Keratinocyte (primary cell): ENCODE results near the gene GATAD2B. TPM values are rescaled to one million over a fixed set of nuclear protein-coding genes. Genes with fewer than 3 reads are reported as not detected.

Source experiments
- DNase-seq: peaks from one replicate; pipeline ENCODE4 v3.0.0-alpha.2; 2011; ENCODE audit warnings: low read depth, missing footprints, low spot score
- FAIRE-seq: peaks from 2 replicates; lab custom pipeline; 2011; peaks lifted over from hg19 to GRCh38; lab: Jason Lieb, UNC
- H2AFZ ChIP-seq: 2 replicates; pipeline ENCODE4 v1.6.0; 2012; ENCODE audit warnings: low read length, control low read depth, inconsistent platforms; ENCODE audit not compliant: control insufficient read depth
- H3K27ac ChIP-seq: 2 replicates; pipeline ENCODE4 v1.5.1; 2011; ENCODE audit warnings: low read length; ENCODE audit not compliant: control insufficient read depth, insufficient read depth
- H3K27me3 ChIP-seq: 3 replicates; pipeline ENCODE4 v1.6.0; 2011; ENCODE audit warnings: low read length; ENCODE audit not compliant: control insufficient read depth, insufficient read depth; ENCODE audit errors: extremely low read depth
- H3K36me3 ChIP-seq, 2 experiments: 2 replicates in 1 of 2; 3 replicates in 1 of 2; pipeline ENCODE4 v1.5.1; 2011; ENCODE audit warnings: low read length in 2 of 2, mild to moderate bottlenecking in 1 of 2; ENCODE audit not compliant: control insufficient read depth in 2 of 2, insufficient read depth in 2 of 2; ENCODE audit errors: extremely low read depth in 1 of 2
- H3K4me1 ChIP-seq: 3 replicates; pipeline ENCODE4 v1.5.1; 2011; ENCODE audit warnings: low read length; ENCODE audit not compliant: control insufficient read depth, insufficient read depth; ENCODE audit errors: extremely low read depth
- H3K4me2 ChIP-seq: 3 replicates; pipeline ENCODE4 v1.6.0; 2011; ENCODE audit warnings: low read depth, low read length; ENCODE audit not compliant: control insufficient read depth, insufficient read depth; ENCODE audit errors: extremely low read depth
- H3K4me3 ChIP-seq, 3 experiments: fragments of 200-600 bp in 1 of 3; sonication (generic) in 1 of 3; 2 replicates in 2 of 3; 3 replicates in 1 of 3; pipeline ENCODE4 v1.5.1; 2011 to 2016; ENCODE audit warnings: low read length in 3 of 3, mild to moderate bottlenecking in 3 of 3, control low read depth in 2 of 3, inconsistent platforms in 1 of 3, low read depth in 1 of 3, mixed read lengths in 1 of 3, mixed run types in 1 of 3, moderate library complexity in 1 of 3; ENCODE audit not compliant: control insufficient read depth in 2 of 3, insufficient read depth in 2 of 3; ENCODE audit errors: extremely low read depth in 1 of 3
- H3K79me2 ChIP-seq: 2 replicates; pipeline ENCODE4 v1.6.0; 2012; ENCODE audit warnings: low read length; ENCODE audit not compliant: control insufficient read depth, insufficient read depth
- H3K9ac ChIP-seq: 3 replicates; pipeline ENCODE4 v1.6.0; 2011; ENCODE audit warnings: low read length; ENCODE audit not compliant: control insufficient read depth, insufficient read depth; ENCODE audit errors: extremely low read depth
- H3K9me1 ChIP-seq: 3 replicates; pipeline ENCODE4 v1.6.0; 2011; ENCODE audit warnings: low read length; ENCODE audit not compliant: control insufficient read depth, insufficient read depth; ENCODE audit errors: extremely low read depth
- H3K9me3 ChIP-seq: 2 replicates; pipeline ENCODE4 v1.5.1; 2012; ENCODE audit warnings: low read depth, low read length; ENCODE audit not compliant: control insufficient read depth
- H4K20me1 ChIP-seq: 3 replicates; pipeline ENCODE4 v1.6.0; 2011; ENCODE audit warnings: low read length; ENCODE audit not compliant: control insufficient read depth, insufficient read depth; ENCODE audit errors: extremely low read depth
- CTCF ChIP-seq, 3 experiments: IDR thresholded peaks in 1 of 3; conservative IDR thresholded peaks in 1 of 3; optimal IDR thresholded peaks in 1 of 3; 2 replicates in 2 of 3; 3 replicates in 1 of 3; pipeline versions ENCODE3 to v1.5.1; 2011; ENCODE audit warnings: low read length in 3 of 3, mild to moderate bottlenecking in 3 of 3, moderate library complexity in 2 of 3, control low read depth in 1 of 3, inconsistent platforms in 1 of 3; ENCODE audit not compliant: insufficient read depth in 2 of 3; ENCODE audit errors: extremely low read depth in 1 of 3
- EZH2 ChIP-seq: IDR thresholded peaks from one replicate; pipeline ENCODE4 v1.6.1; 2012; ENCODE audit warnings: inconsistent platforms, mild to moderate bottlenecking, low read length, moderate library complexity
- dilution Hi-C: fragments of 300-500 bp; cut with MboI; formaldehyde crosslinking; loops from one replicate; pipeline ENCODE4 v1.7.0; 2020; ENCODE audit warnings: low sequenced_read_pairs; ENCODE audit not compliant: extremely low pct_ligation_motif_present
- polyA plus RNA-seq, 5 experiments: library from polyadenylated mRNA; depleted of rRNA in 3 of 5; stranded (reverse) in 3 of 5; stranded (forward) in 1 of 5; unstranded in 1 of 5; fragments of >200 nt; gene quantifications; 1 replicate in 1 of 5; 2 replicates in 3 of 5; 3 replicates in 1 of 5; pipeline versions ENCODE4 v1.2.1 to v1.2.3, GENCODE V29; 2011 to 2012; ENCODE audit warnings: missing spikeins in 2 of 5, low read depth in 1 of 5, low replicate concordance in 1 of 5

Gene GATAD2B
- polyA plus RNA-seq, 1 donor (not counting 4 experiments of a cell fraction or from before 2014, with no cell fraction given), result 6.1 TPM

DNA sequence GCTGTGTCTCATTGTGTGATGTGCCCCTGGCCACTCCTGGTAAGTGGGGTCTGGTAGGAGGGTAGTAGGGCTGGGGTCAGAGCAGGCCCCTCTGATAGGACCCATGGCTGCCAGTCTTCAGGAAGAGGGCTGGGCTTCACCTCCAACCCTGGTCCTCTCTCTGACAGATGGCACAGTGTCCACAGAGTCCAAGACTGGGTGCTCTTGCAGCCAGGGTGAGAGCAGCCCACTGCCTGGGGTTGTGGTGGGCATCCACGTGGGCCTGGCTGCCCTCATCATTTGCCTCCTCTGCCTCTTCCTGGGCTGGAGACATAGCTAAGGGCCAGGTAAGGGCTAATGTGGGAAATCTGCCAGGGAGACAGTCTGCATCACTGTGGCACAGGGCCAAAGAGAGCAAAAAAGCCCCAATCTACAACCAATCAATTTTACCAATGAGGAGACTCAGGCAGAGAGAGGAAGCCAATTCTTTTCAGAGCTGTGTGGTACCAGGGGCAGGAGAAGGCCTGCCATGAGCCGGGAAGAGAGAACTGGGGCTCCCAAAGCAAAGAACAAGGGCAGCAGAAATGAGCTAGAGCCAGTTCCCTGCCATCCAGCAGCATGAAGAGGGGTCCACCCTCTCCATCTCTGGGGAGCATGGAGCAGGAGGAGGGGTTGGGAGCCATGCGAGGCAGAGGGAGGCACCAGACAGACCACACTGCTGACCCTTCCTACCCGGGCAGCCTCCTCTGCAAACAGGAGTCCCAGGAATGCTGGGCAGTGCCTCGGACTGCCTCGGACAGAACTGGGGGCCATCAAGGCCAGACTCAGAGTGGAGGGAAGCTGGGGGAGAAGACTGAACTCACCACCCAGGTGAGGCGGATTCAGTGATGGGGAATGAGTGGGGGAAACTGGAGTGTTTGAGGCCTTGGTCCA lies 120.7 kb downstream of the GATAD2B start:
- H3K27me3 ChIP-seq, result no peaks in the 10 kb centered on the region
- no peak overlapping the region for H3K4me3 ChIP-seq
- TF ChIP-seq EZH2 (no peak), CTCF (optimal IDR thresholded peaks at IDR 0.05 in 1 of 3, IDR thresholded peaks at IDR 0.05 in 1 of 3, conservative IDR thresholded peaks at IDR 0.05 in 1 of 3; ENCODE audit: extremely low read depth in 1 of 3, insufficient read depth in 2 of 3, low read length in 3 of 3) (no peak)
- no peak for FAIRE-seq
- H3K4me1 ChIP-seq, result peaks cover 12% of the 10 kb centered on the region
- no peaks in the 10 kb centered on the region for H4K20me1 ChIP-seq
- no peak overlapping the region for H2AFZ ChIP-seq
- no peaks in the 10 kb centered on the region for H3K9me3 ChIP-seq
- dilution Hi-C loops, result no loop called here
- no peak overlapping the region for H3K9ac ChIP-seq
- no peaks in the 10 kb centered on the region for H3K79me2 ChIP-seq
- peaks cover 2 to 9% of the 10 kb centered on the region in 2 experiments for H3K36me3 ChIP-seq
- H3K27ac ChIP-seq, result no peak overlapping the region
- no peaks in the 10 kb centered on the region for H3K9me1 ChIP-seq
- DNase-seq, result no peak
- H3K4me2 ChIP-seq, result no peak overlapping the region

DNA sequence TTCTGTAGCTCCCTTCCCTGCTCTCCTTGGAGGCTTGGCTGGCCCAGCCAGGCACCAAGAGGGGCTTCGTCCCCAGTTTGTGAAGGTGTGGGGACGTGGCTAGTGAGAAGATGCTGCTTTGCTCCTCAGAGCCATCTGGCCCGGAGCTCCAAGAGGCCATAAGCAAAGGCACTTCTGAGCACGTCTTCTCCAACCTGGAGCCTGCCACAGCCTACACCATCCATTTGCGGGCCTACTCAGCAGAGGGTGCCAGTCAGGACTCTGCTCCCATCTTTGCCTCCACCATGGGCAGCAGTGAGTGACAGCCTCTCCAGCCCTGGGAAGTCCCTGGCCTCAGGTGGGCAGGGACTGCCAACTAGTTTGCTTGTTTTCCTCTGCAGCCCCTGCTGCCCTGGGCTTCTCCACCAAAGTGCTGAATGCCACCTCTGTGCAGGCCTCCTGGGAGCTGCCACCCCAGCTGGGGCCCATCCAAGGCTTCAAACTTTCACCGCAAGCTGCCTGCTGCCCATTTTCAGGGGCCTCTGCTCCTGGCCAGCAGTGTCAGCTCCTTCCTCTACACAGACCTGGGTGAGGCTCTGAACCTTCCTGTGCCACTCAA lies 121.6 kb downstream of the GATAD2B start:
- FAIRE-seq (no peak), DNase-seq (no peak)
- Histone ChIP-seq H3K9me3 (no peaks in the 10 kb centered on the region), H3K36me3 (peaks cover 0 to 9% of the 10 kb centered on the region in 2 experiments), H3K27me3 (no peaks in the 10 kb centered on the region), H4K20me1 (no peaks in the 10 kb centered on the region), H3K9me1 (no peaks in the 10 kb centered on the region), H3K4me2 (no peak overlapping the region), H3K4me1 (peaks cover 12% of the 10 kb centered on the region), H3K4me3 (no peak overlapping the region), H3K9ac (no peak overlapping the region), H2AFZ (no peak overlapping the region), H3K27ac (no peak overlapping the region), H3K79me2 (no peaks in the 10 kb centered on the region)
- dilution Hi-C loops, result no loop called here
- no peak for TF ChIP-seq EZH2
- TF ChIP-seq CTCF (optimal IDR thresholded peaks at IDR 0.05 in 1 of 3, IDR thresholded peaks at IDR 0.05 in 1 of 3, conservative IDR thresholded peaks at IDR 0.05 in 1 of 3; ENCODE audit: extremely low read depth in 1 of 3, insufficient read depth in 2 of 3, low read length in 3 of 3), result no peak
